AG09309 (cell line): Measurements from ENCODE around the gene ERVH48-1.
"Not testable (repeated sequence)": the region's sequence is repeated elsewhere in the genome, so short reads cannot be mapped to it uniquely, and the experiment has no call there.

ENCODE experiments used
- DNase-seq: peaks from one replicate; pipeline ENCODE4 v3.0.0-alpha.2; 2010; ENCODE audit warnings: low read depth
- H3K4me3 ChIP-seq: 2 replicates; pipeline ENCODE4 v1.5.1; 2011; ENCODE audit warnings: mild to moderate bottlenecking, low read depth, low read length, moderate library complexity; ENCODE audit not compliant: control insufficient read depth
- CTCF ChIP-seq: IDR thresholded peaks from 2 replicates; pipeline ENCODE4 v1.5.1; 2011; ENCODE audit warnings: mild to moderate bottlenecking, low read depth, low read length, inconsistent platforms; ENCODE audit not compliant: insufficient read depth, control insufficient read depth; ENCODE audit errors: missing control alignments

Gene ERVH48-1

GRCh38 chr21:42942244-42942643 is 16.8 kb upstream of the ERVH48-1 start:
- no peak for TF ChIP-seq CTCF
- no peak overlapping the region for H3K4me3 ChIP-seq
- DNase-seq = no peak

- no peak overlapping the region for H3K4me3 ChIP-seq
- TF ChIP-seq CTCF = no peak
- no peak for DNase-seq
Measured at GRCh38 chr21:42941696-42942085, 16.3 kb upstream of the ERVH48-1 start.

GRCh38 chr21:42939582-42940413 is 14.4 kb upstream of the ERVH48-1 start:
- peak; percentile 89 for DNase-seq
- H3K4me3 ChIP-seq = peak overlapping the region; percentile 32
- no peak for TF ChIP-seq CTCF

- not testable (repeated sequence) for DNase-seq, H3K4me3 ChIP-seq
Measured at GRCh38 chr21:42938606-42938995, 13.2 kb upstream of the ERVH48-1 start.

- no peak for TF ChIP-seq CTCF
- H3K4me3 ChIP-seq = no peak overlapping the region
- no peak for DNase-seq
Measured at GRCh38 chr21:42937960-42938605, 12.7 kb upstream of the ERVH48-1 start.

- DNase-seq, H3K4me3 ChIP-seq: not testable (repeated sequence)
Measured at GRCh38 chr21:42937034-42937940, 11.9 kb upstream of the ERVH48-1 start.

GRCh38 chr21:42936360-42936759 is 10.9 kb upstream of the ERVH48-1 start:
- not testable (repeated sequence) for DNase-seq, H3K4me3 ChIP-seq

GRCh38 chr21:42933973-42934372 is 8.5 kb upstream of the ERVH48-1 start:
- not testable (repeated sequence) for H3K4me3 ChIP-seq, DNase-seq

GRCh38 chr21:42933137-42933970 is 7.9 kb upstream of the ERVH48-1 start:
- not testable (repeated sequence) for DNase-seq, H3K4me3 ChIP-seq

GRCh38 chr21:42932378-42933136 is 7.1 kb upstream of the ERVH48-1 start:
- not testable (repeated sequence) for H3K4me3 ChIP-seq, DNase-seq
